ENCODE results near the gene OARD1.

Gene OARD1

GRCh38 chr6:41047745-41048732 lies 24.1 kb downstream of the OARD1 start:
- no peak overlapping the region for H3K4me2 ChIP-seq (ENCODE audit: low read depth, low read length)
- H3K4me1 ChIP-seq (ENCODE audit: low read length): peaks cover 7% of the 10 kb centered on the region; the same call in 1 of the 2 replicates
- H3K9me2 ChIP-seq (replicated peaks; ENCODE audit: insufficient read depth, low read length): no peaks in the 10 kb centered on the region
- no peak overlapping the region for H3K9ac ChIP-seq (ENCODE audit: low read length)
- no peak for DNase-seq
- no peaks in the 10 kb centered on the region for H3K9me3 ChIP-seq (replicated peaks; ENCODE audit: insufficient read depth, low read length)
- H3K27me3 ChIP-seq (replicated peaks; ENCODE audit: insufficient read depth, low read length): no peaks in the 10 kb centered on the region
- H2AFZ ChIP-seq (ENCODE audit: low read length): no peak overlapping the region
- H3K36me3 ChIP-seq (replicated peaks; ENCODE audit: insufficient read depth, low read length): no peaks in the 10 kb centered on the region
- TF ChIP-seq EZH2 (optimal IDR thresholded peaks at IDR 0.05; ENCODE audit: low read depth, low read length): no peak
- TF ChIP-seq CTCF (IDR thresholded peaks at IDR 0.05; ENCODE audit: low read length): no peak
- no peak for TF ChIP-seq EZH2phosphoT487 (IDR thresholded peaks at IDR 0.05; ENCODE audit: low read length)
- no peaks in the 10 kb centered on the region for H3F3A ChIP-seq (ENCODE audit: insufficient read depth, low read length)
- no peak overlapping the region for H3K4me3 ChIP-seq (ENCODE audit: low read length)
- H3K27ac ChIP-seq (ENCODE audit: low read length): no peak overlapping the region
- no peaks in the 10 kb centered on the region for H3K79me2 ChIP-seq (ENCODE audit: low read length)
- no peaks in the 10 kb centered on the region for H4K20me1 ChIP-seq (ENCODE audit: insufficient read depth, low read length)

- H3K79me2 ChIP-seq (ENCODE audit: low read length): no peaks in the 10 kb centered on the region
- no peak overlapping the region for H2AFZ ChIP-seq (ENCODE audit: low read length)
- H3K4me1 ChIP-seq (ENCODE audit: low read length): peaks cover 5% of the 10 kb centered on the region; the same call in 1 of the 2 replicates
- no peak for DNase-seq
- H3K9ac ChIP-seq (ENCODE audit: low read length): no peak overlapping the region
- H3K27me3 ChIP-seq (replicated peaks; ENCODE audit: insufficient read depth, low read length): no peaks in the 10 kb centered on the region
- TF ChIP-seq EZH2 (optimal IDR thresholded peaks at IDR 0.05; ENCODE audit: low read depth, low read length): no peak
- no peaks in the 10 kb centered on the region for H3K36me3 ChIP-seq (replicated peaks; ENCODE audit: insufficient read depth, low read length)
- H3K4me2 ChIP-seq (ENCODE audit: low read depth, low read length): no peak overlapping the region
- H4K20me1 ChIP-seq (ENCODE audit: insufficient read depth, low read length): no peaks in the 10 kb centered on the region
- H3K9me2 ChIP-seq (replicated peaks; ENCODE audit: insufficient read depth, low read length): no peaks in the 10 kb centered on the region
- no peak overlapping the region for H3K4me3 ChIP-seq (ENCODE audit: low read length)
- H3F3A ChIP-seq (ENCODE audit: insufficient read depth, low read length): no peaks in the 10 kb centered on the region
- no peak overlapping the region for H3K27ac ChIP-seq (ENCODE audit: low read length)
- no peaks in the 10 kb centered on the region for H3K9me3 ChIP-seq (replicated peaks; ENCODE audit: insufficient read depth, low read length)
Observed at GRCh38 chr6:41047306-41047705, 24.9 kb downstream of the OARD1 start.

GRCh38 chr6:41046084-41046483 lies 26.1 kb downstream of the OARD1 start:
- Histone ChIP-seq H3K4me1 (ENCODE audit: low read length) (no peaks in the 10 kb centered on the region), H3F3A (ENCODE audit: insufficient read depth, low read length) (no peaks in the 10 kb centered on the region), H4K20me1 (ENCODE audit: insufficient read depth, low read length) (no peaks in the 10 kb centered on the region), H3K9ac (ENCODE audit: low read length) (no peak overlapping the region), H3K36me3 (replicated peaks; ENCODE audit: insufficient read depth, low read length) (no peaks in the 10 kb centered on the region), H3K4me3 (ENCODE audit: low read length) (no peak overlapping the region), H3K27ac (ENCODE audit: low read length) (no peak overlapping the region), H3K9me2 (replicated peaks; ENCODE audit: insufficient read depth, low read length) (no peaks in the 10 kb centered on the region), H3K27me3 (replicated peaks; ENCODE audit: insufficient read depth, low read length) (no peaks in the 10 kb centered on the region), H3K9me3 (replicated peaks; ENCODE audit: insufficient read depth, low read length) (no peaks in the 10 kb centered on the region), H3K79me2 (ENCODE audit: low read length) (no peaks in the 10 kb centered on the region), H3K4me2 (ENCODE audit: low read depth, low read length) (no peak overlapping the region), H2AFZ (ENCODE audit: low read length) (no peak overlapping the region)
- no peak for DNase-seq
- TF ChIP-seq EZH2 (optimal IDR thresholded peaks at IDR 0.05; ENCODE audit: low read depth, low read length) (no peak), CTCF (IDR thresholded peaks at IDR 0.05; ENCODE audit: low read length) (no peak), EZH2phosphoT487 (IDR thresholded peaks at IDR 0.05; ENCODE audit: low read length) (no peak)

GRCh38 chr6:41045664-41046063 lies 26.5 kb downstream of the OARD1 start:
- H3K36me3 ChIP-seq (replicated peaks; ENCODE audit: insufficient read depth, low read length): no peaks in the 10 kb centered on the region
- TF ChIP-seq EZH2 (optimal IDR thresholded peaks at IDR 0.05; ENCODE audit: low read depth, low read length): no peak
- no peak for TF ChIP-seq CTCF (IDR thresholded peaks at IDR 0.05; ENCODE audit: low read length)
- no peak for TF ChIP-seq EZH2phosphoT487 (IDR thresholded peaks at IDR 0.05; ENCODE audit: low read length)

More at GRCh38 chr6:41045664-41046063, 26.5 kb downstream of the OARD1 start:
- no peaks in the 10 kb centered on the region for H3K79me2 ChIP-seq (ENCODE audit: low read length)
- H3K4me2 ChIP-seq (ENCODE audit: low read depth, low read length): no peak overlapping the region
- no peak overlapping the region for H2AFZ ChIP-seq (ENCODE audit: low read length)
- no peaks in the 10 kb centered on the region for H3K4me1 ChIP-seq (ENCODE audit: low read length)
- H3K27me3 ChIP-seq (replicated peaks; ENCODE audit: insufficient read depth, low read length): no peaks in the 10 kb centered on the region
- H3K27ac ChIP-seq (ENCODE audit: low read length): no peak overlapping the region
- H3K9ac ChIP-seq (ENCODE audit: low read length): no peak overlapping the region
- no peaks in the 10 kb centered on the region for H3K9me2 ChIP-seq (replicated peaks; ENCODE audit: insufficient read depth, low read length)
- no peaks in the 10 kb centered on the region for H3F3A ChIP-seq (ENCODE audit: insufficient read depth, low read length)
- H3K4me3 ChIP-seq (ENCODE audit: low read length): no peak overlapping the region
- DNase-seq: no peak
- no peaks in the 10 kb centered on the region for H4K20me1 ChIP-seq (ENCODE audit: insufficient read depth, low read length)
- no peaks in the 10 kb centered on the region for H3K9me3 ChIP-seq (replicated peaks; ENCODE audit: insufficient read depth, low read length)

Measured in MM.1S (cell line).